Esophagus squamous epithelium (tissue), 5 donors: Measurements from ENCODE around the gene THPO. TPM values are rescaled to one million over a fixed set of nuclear protein-coding genes. Genes with fewer than 3 reads are reported as not detected.

ENCODE experiments used
- DNase-seq: peaks from one replicate; lab custom pipeline; 2025; lab: John Stamatoyannopoulos, UW
- H3K27ac ChIP-seq, 4 donors: fragments of 200-600 bp; sonication (generic); one replicate each; pipeline ENCODE4 v1.5.1; 2016 to 2019; ENCODE audit warnings: mild to moderate bottlenecking in 1 of 4
- H3K27me3 ChIP-seq, 4 donors: fragments of 200-600 bp; sonication (generic); 1 replicate in 3 of 4; 2 replicates in 1 of 4; pipeline versions ENCODE4 v1.5.1 to v1.6.0; 2017 to 2021; ENCODE audit warnings: antibody characterized with exemption in 1 of 4
- H3K36me3 ChIP-seq, 3 donors: fragments of 200-600 bp; sonication (generic); one replicate each; pipeline ENCODE4 v1.5.1; 2016 to 2019
- H3K4me1 ChIP-seq, 3 donors: fragments of 200-600 bp; sonication (generic); one replicate each; pipeline ENCODE4 v1.5.1; 2017 to 2019
- H3K4me3 ChIP-seq, 4 donors: fragments of 200-600 bp; sonication (generic); 1 replicate in 3 of 4; 2 replicates in 1 of 4; pipeline ENCODE4 v1.5.1; 2016 to 2019; ENCODE audit warnings: mild to moderate bottlenecking in 2 of 4, moderate library complexity in 1 of 4
- H3K9me3 ChIP-seq, 3 donors: fragments of 200-600 bp; sonication (generic); one replicate each; pipeline ENCODE4 v1.5.1; 2016 to 2019
- POLR2A ChIP-seq, 4 donors: fragments of 450-650 bp; IDR thresholded peaks; one replicate each; pipeline ENCODE4 v1.6.1; 2017; ENCODE audit warnings: antibody characterized with exemption in 4 of 4, mild to moderate bottlenecking in 4 of 4, moderate library complexity in 3 of 4
- WGBS, 2 donors: methylation state at CpG; one replicate each; pipeline ENCODE4 v1.1.5; 2018; 5-methylcytosine and 5-hydroxymethylcytosine counted together
- intact Hi-C: fragments of 100-400 bp; cut with DNase I; formaldehyde crosslinking; loops from one replicate; pipeline ENCODE4 v1.15.0; 2022
- total RNA-seq, 4 donors: library from RNA; depleted of rRNA; stranded (reverse); fragments of >200 nt; gene quantifications; one replicate each; pipeline ENCODE4 v1.1.0, GENCODE V29; 2016
- TF ChIP-seq, protein P1 (sequence below), 6 experiments: fragments of 450-650 bp in 4 of 6; fragments of 200-600 bp in 2 of 6; sonication (generic) in 2 of 6; IDR thresholded peaks; one replicate each; pipeline ENCODE4 v1.5.1; 2016 to 2019; ENCODE audit warnings: antibody characterized with exemption in 6 of 6, mild to moderate bottlenecking in 4 of 6, moderate library complexity in 4 of 6
- donor health status: DM: yes; HTN: yes; CAD: no.

Gene THPO
- total RNA-seq, 4 donors from 2014 or later, result 0.57 TPM; not detected in 3

DNA sequence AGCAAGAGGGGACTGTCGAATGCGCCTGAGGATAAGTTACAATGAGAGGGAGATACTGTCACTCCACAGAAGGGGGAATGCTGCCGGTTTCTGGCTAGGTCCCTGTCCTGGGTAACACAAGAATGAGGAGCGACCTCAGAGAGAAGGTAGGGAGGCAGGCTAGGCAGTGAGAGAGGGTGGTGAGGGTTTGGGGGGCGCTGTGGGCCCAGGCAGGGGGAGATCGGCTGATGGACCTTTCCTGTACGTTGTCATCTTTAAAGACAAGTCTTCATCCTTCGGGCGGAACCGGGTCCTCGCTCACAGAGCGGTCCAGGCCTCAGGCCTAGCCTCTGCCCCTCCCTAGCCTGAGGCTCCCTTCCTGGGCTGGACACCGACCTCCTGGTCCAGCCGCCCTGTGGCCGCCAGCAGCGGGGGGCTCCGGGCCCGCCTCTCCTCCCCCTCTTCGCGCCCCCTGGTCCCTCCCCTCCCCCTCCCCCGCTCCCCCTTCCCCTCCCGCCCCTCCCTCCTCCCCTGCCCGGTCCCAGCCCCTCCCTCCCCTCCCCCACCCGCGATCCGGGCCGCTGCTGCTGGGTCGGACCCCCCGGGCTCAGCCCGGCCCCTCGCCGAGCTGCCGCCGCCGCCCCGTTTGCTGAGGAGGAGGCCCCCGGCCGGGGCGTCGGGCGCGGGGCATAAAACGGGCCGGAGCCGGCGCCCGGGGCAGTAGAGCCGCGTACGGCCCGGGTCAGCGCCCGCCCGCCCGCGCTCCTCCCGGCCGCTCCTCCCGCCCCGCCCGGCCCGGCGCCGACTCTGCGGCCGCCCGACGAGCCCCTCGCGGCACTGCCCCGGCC, 1.6 kb upstream of the THPO start, which contains the start of gene CHRD:
CHRD (plus strand) TSS at position 697 of the 827 bp plus-strand sequence. CDS start 265 bp downstream, outside the sequence.
- WGBS, 2 donors, result 40 to 58% methylated on average over 12 to 17 of the region's 71 CpGs
- Histone ChIP-seq H3K27me3 (peaks cover 0 to 93% (median 4%) of the 10 kb centered on the region in 4 donors), H3K36me3 (no peaks in the 10 kb centered on the region), H3K9me3 (no peaks in the 10 kb centered on the region), H3K4me1 (peaks cover 11 to 34% (median 11%) of the 10 kb centered on the region in 3 donors), H3K27ac (peak within 1 kb of the TSS; percentile 43 to 91 (median 72)), H3K4me3 (peak within 1 kb of the TSS; percentile 33 to 80 (median 46))
- intact Hi-C loops, result loop anchor here (10.0 kb wide), 2 partner anchors 135 to 165 kb away; no protein-coding TSS in a partner anchor
- no peak for DNase-seq
- no peak for TF ChIP-seq POLR2A (IDR thresholded peaks at IDR 0.05)
- TF ChIP-seq, protein P1, sequence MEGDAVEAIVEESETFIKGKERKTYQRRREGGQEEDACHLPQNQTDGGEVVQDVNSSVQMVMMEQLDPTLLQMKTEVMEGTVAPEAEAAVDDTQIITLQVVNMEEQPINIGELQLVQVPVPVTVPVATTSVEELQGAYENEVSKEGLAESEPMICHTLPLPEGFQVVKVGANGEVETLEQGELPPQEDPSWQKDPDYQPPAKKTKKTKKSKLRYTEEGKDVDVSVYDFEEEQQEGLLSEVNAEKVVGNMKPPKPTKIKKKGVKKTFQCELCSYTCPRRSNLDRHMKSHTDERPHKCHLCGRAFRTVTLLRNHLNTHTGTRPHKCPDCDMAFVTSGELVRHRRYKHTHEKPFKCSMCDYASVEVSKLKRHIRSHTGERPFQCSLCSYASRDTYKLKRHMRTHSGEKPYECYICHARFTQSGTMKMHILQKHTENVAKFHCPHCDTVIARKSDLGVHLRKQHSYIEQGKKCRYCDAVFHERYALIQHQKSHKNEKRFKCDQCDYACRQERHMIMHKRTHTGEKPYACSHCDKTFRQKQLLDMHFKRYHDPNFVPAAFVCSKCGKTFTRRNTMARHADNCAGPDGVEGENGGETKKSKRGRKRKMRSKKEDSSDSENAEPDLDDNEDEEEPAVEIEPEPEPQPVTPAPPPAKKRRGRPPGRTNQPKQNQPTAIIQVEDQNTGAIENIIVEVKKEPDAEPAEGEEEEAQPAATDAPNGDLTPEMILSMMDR (IDR thresholded peaks at IDR 0.05), result no peak

DNA sequence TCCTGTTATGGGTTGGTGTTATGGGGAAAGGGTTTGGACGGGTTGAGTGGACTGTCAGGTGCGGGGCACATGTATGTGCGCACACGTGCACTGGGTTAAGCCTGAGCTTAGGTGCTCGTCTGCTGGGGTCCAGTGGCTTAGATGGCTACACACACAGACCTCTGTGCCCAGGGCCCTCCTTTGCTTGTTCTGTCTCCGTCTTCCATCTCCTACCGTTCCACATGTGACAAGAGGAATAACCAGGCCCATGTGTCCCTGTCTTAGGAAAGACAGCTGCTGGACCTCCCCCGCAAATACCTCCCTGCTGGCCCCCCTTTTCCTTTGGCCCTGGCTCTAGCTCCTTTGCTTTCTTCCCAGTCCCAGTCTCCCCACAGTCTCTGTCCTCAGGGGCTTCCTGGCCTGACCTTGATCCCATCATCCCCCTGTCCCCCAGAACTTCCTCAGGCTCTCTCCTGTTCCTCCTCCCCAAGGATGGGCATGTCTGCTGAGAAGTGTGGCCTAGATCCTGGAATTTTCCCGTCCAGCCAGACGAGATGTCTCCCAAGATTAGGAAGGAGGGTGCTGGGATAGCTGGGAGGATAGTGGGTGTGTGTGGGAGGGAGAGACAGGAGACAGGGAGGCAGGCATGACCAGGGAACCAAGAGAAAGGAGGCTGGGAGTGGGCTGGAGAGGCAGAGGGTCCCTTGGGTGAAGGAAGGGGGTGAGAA, 797 bp upstream of the THPO start:
- Histone ChIP-seq H3K36me3 (no peaks in the 10 kb centered on the region), H3K4me3 (peak overlapping the region in 2 of 4 donors; percentile 55 to 80), H3K27ac (peak overlapping the region; percentile 43 to 91 (median 72)), H3K4me1 (peaks cover 11 to 34% (median 11%) of the 10 kb centered on the region in 3 donors), H3K27me3 (peaks cover 0 to 92% (median 4%) of the 10 kb centered on the region in 4 donors), H3K9me3 (no peaks in the 10 kb centered on the region)
- TF ChIP-seq, protein P1 (IDR thresholded peaks at IDR 0.05), result no peak
- no peak for TF ChIP-seq POLR2A (IDR thresholded peaks at IDR 0.05)
- DNase-seq, result no peak
- intact Hi-C loops, result loop anchor here (10.0 kb wide), 2 partner anchors 136 to 166 kb away; no protein-coding TSS in a partner anchor
- WGBS, 2 donors, result 73 to 81% methylated on average over 5 to 10 of the region's 10 CpGs

DNA sequence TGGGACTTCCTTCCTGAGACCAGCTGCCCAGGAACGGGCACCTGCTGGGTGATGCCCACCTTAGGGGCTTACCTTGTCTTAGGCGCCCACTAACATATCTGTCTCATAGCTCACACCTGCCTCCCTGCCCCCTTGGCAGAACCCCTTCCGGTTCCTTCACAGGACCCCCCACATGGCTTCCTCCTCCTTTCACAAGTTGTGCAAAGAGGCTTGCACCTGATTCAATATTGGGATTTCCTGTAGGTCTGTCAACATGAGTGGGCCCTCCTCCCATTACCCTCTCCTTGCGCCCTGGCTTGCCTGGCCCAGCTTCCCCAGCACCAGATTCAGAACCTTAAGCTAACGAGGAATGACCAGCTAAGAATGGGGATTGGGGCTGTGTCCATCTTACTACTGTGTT, 633 bp downstream of the THPO start:
- 72 to 82% methylated on average over 5 of the region's 5 CpGs for WGBS, 2 donors
- intact Hi-C loops, result loop anchor here (10.0 kb wide), 2 partner anchors 137 to 167 kb away; no protein-coding TSS in a partner anchor

DNA sequence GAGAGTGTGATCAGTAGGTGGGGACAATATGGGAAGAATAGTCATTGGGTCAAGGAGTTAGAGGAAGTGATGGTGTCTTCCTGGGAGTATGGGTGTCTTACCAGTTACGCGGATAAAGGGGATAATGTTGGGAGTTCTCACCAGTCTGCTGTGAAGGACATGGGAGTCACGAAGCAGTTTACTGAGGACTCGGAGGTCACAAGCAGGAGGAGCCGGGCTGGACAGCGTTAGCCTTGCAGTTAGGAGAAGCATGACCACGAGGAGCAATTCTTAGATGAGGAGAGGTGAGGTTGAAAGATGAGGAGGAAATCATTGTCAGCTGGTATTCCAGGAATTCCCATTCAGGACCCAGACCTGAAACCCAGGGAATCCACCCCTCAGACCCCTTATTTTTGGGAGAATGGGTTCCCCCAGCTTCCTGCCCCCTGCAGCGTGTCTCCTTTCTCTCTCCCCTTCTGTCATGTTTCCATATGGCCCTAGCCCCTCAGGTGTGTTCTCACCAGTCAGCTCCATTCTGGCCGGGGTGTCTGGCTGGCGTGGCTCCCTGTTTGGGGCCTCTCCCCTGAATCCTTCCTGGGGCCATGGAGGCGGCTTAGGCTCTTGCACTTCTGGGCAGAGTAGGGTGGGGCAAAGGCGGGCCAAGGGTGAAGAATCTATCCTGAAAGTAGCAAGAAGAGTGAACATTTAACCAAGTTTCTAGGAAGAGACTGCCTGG, 2.1 kb downstream of the THPO start:
- no peak overlapping the region for H3K27ac ChIP-seq
- intact Hi-C loops, result loop anchor here (10.0 kb wide), 2 partner anchors 139 to 169 kb away; no protein-coding TSS in a partner anchor
- peaks cover 0 to 74% (median 3%) of the 10 kb centered on the region in 4 donors for H3K27me3 ChIP-seq
- H3K9me3 ChIP-seq, result no peaks in the 10 kb centered on the region
- no peak for DNase-seq
- TF ChIP-seq, protein P1 (IDR thresholded peaks at IDR 0.05), result no peak
- TF ChIP-seq POLR2A (IDR thresholded peaks at IDR 0.05), result no peak
- H3K36me3 ChIP-seq, result no peaks in the 10 kb centered on the region
- WGBS, 2 donors, result 78 to 80% methylated on average over 9 to 10 of the region's 12 CpGs
- peaks cover 6 to 39% (median 10%) of the 10 kb centered on the region in 3 donors for H3K4me1 ChIP-seq
- H3K4me3 ChIP-seq, result no peak overlapping the region

More for the DNA sequence above, 633 bp downstream of the THPO start:
- H3K36me3 ChIP-seq, result no peaks in the 10 kb centered on the region
- TF ChIP-seq, protein P1 (IDR thresholded peaks at IDR 0.05), result no peak
- TF ChIP-seq POLR2A (IDR thresholded peaks at IDR 0.05), result no peak
- no peak for DNase-seq
- peak overlapping the region in 1 of 4 donors; percentile 91 for H3K27ac ChIP-seq
- no peaks in the 10 kb centered on the region for H3K9me3 ChIP-seq
- no peak overlapping the region for H3K4me3 ChIP-seq
- H3K27me3 ChIP-seq, result peaks cover 0 to 88% (median 4%) of the 10 kb centered on the region in 4 donors
- peaks cover 11 to 38% (median 11%) of the 10 kb centered on the region in 3 donors for H3K4me1 ChIP-seq
